Measurements from ENCODE around the gene MYOM1.

MYOM1 gene

GRCh38 chr18:3234457-3234856 is 14.7 kb upstream of the MYOM1 start:
- Histone ChIP-seq H3K36me3 (replicated peaks; ENCODE audit: insufficient read depth, low read length) (no peaks in the 10 kb centered on the region), H3K9ac (ENCODE audit: low read length) (no peak overlapping the region), H3K27ac (ENCODE audit: low read length) (no peak overlapping the region), H3K27me3 (replicated peaks; ENCODE audit: insufficient read depth, low read length) (no peaks in the 10 kb centered on the region), H3K79me2 (ENCODE audit: low read length) (no peaks in the 10 kb centered on the region), H3K4me2 (ENCODE audit: low read depth, low read length) (no peak overlapping the region), H3K9me3 (replicated peaks; ENCODE audit: insufficient read depth, low read length) (no peaks in the 10 kb centered on the region), H3F3A (ENCODE audit: insufficient read depth, low read length) (no peaks in the 10 kb centered on the region), H2AFZ (ENCODE audit: low read length) (no peak overlapping the region), H4K20me1 (ENCODE audit: insufficient read depth, low read length) (no peaks in the 10 kb centered on the region), H3K4me1 (ENCODE audit: low read length) (no peaks in the 10 kb centered on the region), H3K9me2 (replicated peaks; ENCODE audit: insufficient read depth, low read length) (no peaks in the 10 kb centered on the region), H3K4me3 (ENCODE audit: low read length) (no peak overlapping the region)
- DNase-seq = no peak
- TF ChIP-seq CTCF (IDR thresholded peaks at IDR 0.05; ENCODE audit: low read length) (no peak), EZH2 (optimal IDR thresholded peaks at IDR 0.05; ENCODE audit: low read depth, low read length) (no peak), EZH2phosphoT487 (IDR thresholded peaks at IDR 0.05; ENCODE audit: low read length) (no peak)

GRCh38 chr18:3233433-3234168 is 13.8 kb upstream of the MYOM1 start:
- H3K4me2 ChIP-seq (ENCODE audit: low read depth, low read length) = no peak overlapping the region

GRCh38 chr18:3233004-3233403 is 13.2 kb upstream of the MYOM1 start:
- Histone ChIP-seq H3K27ac (ENCODE audit: low read length) (no peak overlapping the region), H3K9me3 (replicated peaks; ENCODE audit: insufficient read depth, low read length) (no peaks in the 10 kb centered on the region), H3K4me3 (ENCODE audit: low read length) (no peak overlapping the region), H3K4me2 (ENCODE audit: low read depth, low read length) (no peak overlapping the region), H3K36me3 (replicated peaks; ENCODE audit: insufficient read depth, low read length) (no peaks in the 10 kb centered on the region), H2AFZ (ENCODE audit: low read length) (no peak overlapping the region), H3K4me1 (ENCODE audit: low read length) (no peaks in the 10 kb centered on the region), H3K9me2 (replicated peaks; ENCODE audit: insufficient read depth, low read length) (no peaks in the 10 kb centered on the region), H3F3A (ENCODE audit: insufficient read depth, low read length) (no peaks in the 10 kb centered on the region), H3K9ac (ENCODE audit: low read length) (no peak overlapping the region), H3K27me3 (replicated peaks; ENCODE audit: insufficient read depth, low read length) (no peaks in the 10 kb centered on the region), H3K79me2 (ENCODE audit: low read length) (no peaks in the 10 kb centered on the region), H4K20me1 (ENCODE audit: insufficient read depth, low read length) (no peaks in the 10 kb centered on the region)
- no peak for TF ChIP-seq EZH2phosphoT487 (IDR thresholded peaks at IDR 0.05; ENCODE audit: low read length)
- no peak for TF ChIP-seq EZH2 (optimal IDR thresholded peaks at IDR 0.05; ENCODE audit: low read depth, low read length)
- no peak for TF ChIP-seq CTCF (IDR thresholded peaks at IDR 0.05; ENCODE audit: low read length)
- DNase-seq = no peak

More at GRCh38 chr18:3233433-3234168, 13.8 kb upstream of the MYOM1 start:
- Histone ChIP-seq H3K9me3 (replicated peaks; ENCODE audit: insufficient read depth, low read length) (no peaks in the 10 kb centered on the region), H3K4me1 (ENCODE audit: low read length) (no peaks in the 10 kb centered on the region), H3K4me3 (ENCODE audit: low read length) (no peak overlapping the region), H3K79me2 (ENCODE audit: low read length) (no peaks in the 10 kb centered on the region), H3K36me3 (replicated peaks; ENCODE audit: insufficient read depth, low read length) (no peaks in the 10 kb centered on the region), H3K9me2 (replicated peaks; ENCODE audit: insufficient read depth, low read length) (no peaks in the 10 kb centered on the region), H3K27me3 (replicated peaks; ENCODE audit: insufficient read depth, low read length) (no peaks in the 10 kb centered on the region), H2AFZ (ENCODE audit: low read length) (no peak overlapping the region), H3K27ac (ENCODE audit: low read length) (no peak overlapping the region), H3K9ac (ENCODE audit: low read length) (no peak overlapping the region), H3F3A (ENCODE audit: insufficient read depth, low read length) (no peaks in the 10 kb centered on the region), H4K20me1 (ENCODE audit: insufficient read depth, low read length) (no peaks in the 10 kb centered on the region)
- no peak for DNase-seq
- TF ChIP-seq CTCF (IDR thresholded peaks at IDR 0.05; ENCODE audit: low read length) = no peak
- no peak for TF ChIP-seq EZH2 (optimal IDR thresholded peaks at IDR 0.05; ENCODE audit: low read depth, low read length)

Data from MM.1S (cell line).